K562 (cell line): ENCODE data around the gene CXorf65. TPM values are rescaled to one million over a fixed set of nuclear protein-coding genes. Genes with fewer than 3 reads are reported as not detected.
A peak's percentile ranks its signal among the peaks of the same experiment; 100 is the strongest.

Experiments
- C11orf30 ChIP-seq: fragments of 450-650 bp; IDR thresholded peaks from 2 replicates; pipeline ENCODE4 v1.6.1; 2016; ENCODE audit warnings: low read depth, mild to moderate bottlenecking
- CREB1 ChIP-seq, 2 experiments: sonication (generic) in 1 of 2; formaldehyde crosslinking in 1 of 2; IDR thresholded peaks; 2 replicates each; pipeline versions ENCODE4 v1.6.1 to v1.8.0; 2012 to 2022; ENCODE audit warnings: inconsistent platforms in 1 of 2, mild to moderate bottlenecking in 1 of 2, missing genetic modification reagents in 1 of 2, moderate library complexity in 1 of 2
- ETS2 ChIP-seq: IDR thresholded peaks from 2 replicates; pipeline ENCODE4 v1.6.1; 2016; ENCODE audit warnings: borderline replicate concordance, missing genetic modification characterization, mild to moderate bottlenecking, moderate library complexity, missing compliant biosample characterization; ENCODE audit not compliant: poor library complexity, severe bottlenecking
- EWSR1 ChIP-seq: fragments of 450-650 bp; IDR thresholded peaks from 2 replicates; pipeline ENCODE4 v1.6.1; 2018; ENCODE audit warnings: borderline replicate concordance, mild to moderate bottlenecking, low read depth, moderate library complexity; ENCODE audit not compliant: partially characterized antibody
- GABPB1 ChIP-seq: sonication (generic); formaldehyde crosslinking; IDR thresholded peaks from 2 replicates; pipeline ENCODE4 v1.8.0; 2022; ENCODE audit warnings: mild to moderate bottlenecking, missing genetic modification reagents
- KDM5B ChIP-seq: fragments of 200-600 bp; sonication (generic); IDR thresholded peaks from 2 replicates; pipeline ENCODE4 v1.6.1; 2012; ENCODE audit warnings: low read depth, mild to moderate bottlenecking, moderate library complexity, low read length, control low read depth, inconsistent platforms; ENCODE audit not compliant: insufficient replicate concordance
- KLF13 ChIP-seq: fragments of 450-650 bp; IDR thresholded peaks from 2 replicates; pipeline ENCODE4 v1.6.1; 2016; ENCODE audit warnings: missing genetic modification characterization, low read depth, mild to moderate bottlenecking, missing compliant biosample characterization, moderate library complexity, borderline replicate concordance
- MXI1 ChIP-seq: IDR thresholded peaks from 2 replicates; pipeline ENCODE4 v1.6.1; 2011; ENCODE audit warnings: low read depth, mild to moderate bottlenecking, improper control_type of control experiment, low read length
- NFXL1 ChIP-seq: fragments of 450-650 bp; formaldehyde crosslinking; IDR thresholded peaks from 2 replicates; pipeline ENCODE4 v1.4.0; 2021; ENCODE audit warnings: mild to moderate bottlenecking
- NRF1 ChIP-seq, 2 experiments: fragments of 450-650 bp; IDR thresholded peaks in 1 of 2; conservative IDR thresholded peaks in 1 of 2; 2 replicates each; pipeline ENCODE4 v1.6.1; 2014; ENCODE audit warnings: mild to moderate bottlenecking in 2 of 2
- SLC30A9 ChIP-seq: fragments of 250-450 bp; sonication (Bioruptor Pico); IDR thresholded peaks from 2 replicates; pipeline ENCODE4 v1.8.0; 2022; ENCODE audit warnings: mild to moderate bottlenecking, moderate library complexity
- SNRNP70 ChIP-seq: fragments of 200-400 bp; formaldehyde crosslinking; optimal IDR thresholded peaks from 2 replicates; pipeline ENCODE3; 2017; ENCODE audit warnings: low read depth, low read length
- TBP ChIP-seq: optimal IDR thresholded peaks from 2 replicates; pipeline ENCODE3; 2011; ENCODE audit warnings: low read depth, low read length, improper control_type of control experiment
- TGIF2 ChIP-seq: sonication (generic); formaldehyde crosslinking; IDR thresholded peaks from 2 replicates; pipeline ENCODE4 v1.8.1; 2022; ENCODE audit warnings: mild to moderate bottlenecking, missing genetic modification reagents, moderate library complexity
- YY1 ChIP-seq, 3 experiments: IDR thresholded peaks; 2 replicates each; pipeline ENCODE4 v1.6.1; 2011; ENCODE audit warnings: low read length in 2 of 3, mild to moderate bottlenecking in 2 of 3, moderate library complexity in 2 of 3, borderline replicate concordance in 1 of 3, control low read depth in 1 of 3, low read depth in 1 of 3; ENCODE audit not compliant: insufficient read depth in 3 of 3, insufficient replicate concordance in 2 of 3, control insufficient read depth in 1 of 3, insufficient read length in 1 of 3; ENCODE audit errors: extremely low read depth in 1 of 3
- ZNF146 ChIP-seq: IDR thresholded peaks from one replicate; pipeline ENCODE4 v1.6.1; 2018; ENCODE audit warnings: missing compliant biosample characterization; ENCODE audit not compliant: unreplicated experiment
- ZNF263 ChIP-seq: sonication (generic); formaldehyde crosslinking; IDR thresholded peaks from 2 replicates; pipeline ENCODE4 v1.8.0; 2022; ENCODE audit warnings: mild to moderate bottlenecking, missing genetic modification reagents, borderline replicate concordance
- ZNF316 ChIP-seq: fragments of 450-650 bp; IDR thresholded peaks from 2 replicates; pipeline ENCODE4 v1.6.1; 2016
- ZNF668 ChIP-seq: fragments of 250-450 bp; sonication (Bioruptor Pico); IDR thresholded peaks from 2 replicates; pipeline ENCODE4 v1.8.0; 2022; ENCODE audit warnings: mild to moderate bottlenecking, inconsistent platforms
- ZNF695 ChIP-seq: fragments of 450-650 bp; formaldehyde crosslinking; IDR thresholded peaks from 2 replicates; pipeline ENCODE4 v1.4.0; 2020; ENCODE audit warnings: mild to moderate bottlenecking, moderate library complexity
- ZNF699 ChIP-seq: fragments of 250-450 bp; sonication (Bioruptor Pico); IDR thresholded peaks from 2 replicates; pipeline ENCODE4 v1.8.0; 2021; ENCODE audit warnings: mild to moderate bottlenecking, moderate library complexity; ENCODE audit not compliant: insufficient replicate concordance
- polyA plus RNA-seq, 8 experiments: library from polyadenylated mRNA; depleted of rRNA in 4 of 8; stranded (reverse) in 5 of 8; unstranded in 3 of 8; fragments of >200 nt; fragmentation: Nextera tagmentation in 2 of 8; fragmentation: Illumina TruSeq in 1 of 8; extraction: Ambion mirVana in 2 of 8; extraction: Trizol in 1 of 8; gene quantifications; 2 replicates each; pipeline versions ENCODE4 v1.2.1 to v1.2.3, GENCODE V29; 2011 to 2014; ENCODE audit warnings: inconsistent platforms in 1 of 8, missing spikeins in 1 of 8
- total RNA-seq, 7 experiments: library from RNA; depleted of rRNA in 6 of 7; stranded (reverse); fragments of >200 nt in 6 of 7; fragmentation: Illumina TruSeq in 2 of 7; extraction: Trizol in 2 of 7; gene quantifications; 2 replicates each; pipeline versions ENCODE4 v1.2.1 to v1.2.3, GENCODE V29; 2011 to 2021; ENCODE audit warnings: low replicate concordance in 1 of 7
- TF ChIP-seq, protein P1 (sequence below): sonication (generic); formaldehyde crosslinking; IDR thresholded peaks from 2 replicates; pipeline ENCODE4 v1.8.1; 2022; ENCODE audit warnings: missing genetic modification reagents
- TF ChIP-seq, protein P2 (sequence below): fragments of 250-450 bp; sonication (Bioruptor Pico); IDR thresholded peaks from 2 replicates; pipeline ENCODE4 v1.4.0; 2020; ENCODE audit warnings: mild to moderate bottlenecking, moderate library complexity, borderline replicate concordance

Gene CXorf65
- total and polyA plus RNA-seq, 9 of the 15 experiments (the other 6 are each of a cell fraction or from before 2014, with no cell fraction given) = 1.4 to 8.4 (median 2.9) TPM

DNA sequence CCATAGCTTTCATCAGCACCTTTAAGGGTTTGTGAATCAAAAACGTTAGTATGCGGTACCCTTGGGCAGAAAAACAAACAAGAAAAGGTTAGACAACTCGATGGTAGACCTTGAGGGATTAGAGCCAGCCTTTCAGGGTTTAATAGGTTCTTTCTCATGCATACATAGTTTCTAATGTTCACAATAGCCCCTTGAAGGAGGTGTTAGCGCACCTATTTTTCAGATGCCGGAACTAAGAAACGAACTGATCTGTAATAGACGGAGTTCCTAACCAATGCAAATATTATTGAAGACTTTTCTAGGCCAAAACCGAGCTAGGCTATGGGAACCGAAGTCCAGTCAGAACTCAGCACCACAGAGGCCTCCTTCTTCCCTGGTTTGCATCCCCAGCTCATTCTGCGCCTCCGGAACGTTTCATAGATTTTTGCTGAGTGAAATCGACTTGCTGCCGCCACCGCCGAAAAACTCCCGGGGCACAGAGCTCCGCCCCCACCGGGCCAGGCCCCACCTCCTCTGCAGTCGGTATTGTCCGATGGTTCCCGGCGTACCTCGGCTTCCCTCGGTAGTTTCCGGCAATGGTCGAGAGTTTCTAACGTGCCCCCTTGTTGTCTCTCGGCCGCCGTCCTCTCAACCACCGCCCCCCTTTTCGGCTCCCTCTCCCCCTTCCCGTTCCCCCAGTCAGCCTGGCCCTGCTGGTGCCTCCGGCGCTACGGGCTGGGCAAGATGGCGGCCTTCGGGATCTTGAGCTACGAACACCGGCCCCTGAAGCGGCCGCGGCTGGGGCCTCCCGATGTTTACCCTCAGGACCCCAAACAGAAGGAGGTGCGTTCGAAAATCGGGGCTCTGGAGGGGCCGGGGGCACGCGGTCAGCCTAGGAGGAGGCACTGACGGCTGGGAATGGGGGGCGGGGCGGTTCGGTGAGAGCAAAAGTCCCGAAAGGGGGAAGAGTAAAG, 11.8 kb upstream of the CXorf65 start, which contains the start of gene MED12 (continued):
- TF ChIP-seq ZNF699 (CRISPR knock-in tag) (no peak), TBP (peak; percentile 75), TGIF2 (CRISPR knock-in tag) (no peak), SLC30A9 (no peak), CREB1 (IDR thresholded peaks at IDR 0.05) (no peak), CREB1 (CRISPR knock-in tag; IDR thresholded peaks at IDR 0.05) (no peak), EWSR1 (no peak), NFXL1 (no peak), ZNF263 (no peak), KLF13 (tag) (no peak), ZNF695 (CRISPR knock-in tag) (no peak), KDM5B (peak; percentile 48), ZNF668 (CRISPR knock-in tag) (no peak), ETS2 (no peak), ZNF146 (CRISPR knock-in tag) (no peak), GABPB1 (CRISPR knock-in tag) (0 out of 2 replicates have a peak, but pooled peaks have one; percentile 32), NRF1 (conservative IDR thresholded peaks at IDR 0.05 in 1 of 2, IDR thresholded peaks at IDR 0.05 in 1 of 2) (0 out of 4 replicates have a peak, but pooled peaks of 1 of the 2 experiments have one; percentile 20), SNRNP70 (no peak), MXI1 (no peak), C11orf30 (peak; percentile 10; the same call in 1 of the 2 replicates), ZNF316 (no peak), YY1 (IDR thresholded peaks at IDR 0.05; ENCODE audit: borderline replicate concordance in 1 of 3, control insufficient read depth in 1 of 3, extremely low read depth in 1 of 3, insufficient read depth in 3 of 3, insufficient read length in 1 of 3, insufficient replicate concordance in 2 of 3, low read depth in 1 of 3, low read length in 2 of 3) (peak; percentile 47 to 90 (median 82))
- TF ChIP-seq, protein P1, sequence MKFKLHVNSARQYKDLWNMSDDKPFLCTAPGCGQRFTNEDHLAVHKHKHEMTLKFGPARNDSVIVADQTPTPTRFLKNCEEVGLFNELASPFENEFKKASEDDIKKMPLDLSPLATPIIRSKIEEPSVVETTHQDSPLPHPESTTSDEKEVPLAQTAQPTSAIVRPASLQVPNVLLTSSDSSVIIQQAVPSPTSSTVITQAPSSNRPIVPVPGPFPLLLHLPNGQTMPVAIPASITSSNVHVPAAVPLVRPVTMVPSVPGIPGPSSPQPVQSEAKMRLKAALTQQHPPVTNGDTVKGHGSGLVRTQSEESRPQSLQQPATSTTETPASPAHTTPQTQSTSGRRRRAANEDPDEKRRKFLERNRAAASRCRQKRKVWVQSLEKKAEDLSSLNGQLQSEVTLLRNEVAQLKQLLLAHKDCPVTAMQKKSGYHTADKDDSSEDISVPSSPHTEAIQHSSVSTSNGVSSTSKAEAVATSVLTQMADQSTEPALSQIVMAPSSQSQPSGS (CRISPR knock-in tag) = no peak
- TF ChIP-seq, protein P2, sequence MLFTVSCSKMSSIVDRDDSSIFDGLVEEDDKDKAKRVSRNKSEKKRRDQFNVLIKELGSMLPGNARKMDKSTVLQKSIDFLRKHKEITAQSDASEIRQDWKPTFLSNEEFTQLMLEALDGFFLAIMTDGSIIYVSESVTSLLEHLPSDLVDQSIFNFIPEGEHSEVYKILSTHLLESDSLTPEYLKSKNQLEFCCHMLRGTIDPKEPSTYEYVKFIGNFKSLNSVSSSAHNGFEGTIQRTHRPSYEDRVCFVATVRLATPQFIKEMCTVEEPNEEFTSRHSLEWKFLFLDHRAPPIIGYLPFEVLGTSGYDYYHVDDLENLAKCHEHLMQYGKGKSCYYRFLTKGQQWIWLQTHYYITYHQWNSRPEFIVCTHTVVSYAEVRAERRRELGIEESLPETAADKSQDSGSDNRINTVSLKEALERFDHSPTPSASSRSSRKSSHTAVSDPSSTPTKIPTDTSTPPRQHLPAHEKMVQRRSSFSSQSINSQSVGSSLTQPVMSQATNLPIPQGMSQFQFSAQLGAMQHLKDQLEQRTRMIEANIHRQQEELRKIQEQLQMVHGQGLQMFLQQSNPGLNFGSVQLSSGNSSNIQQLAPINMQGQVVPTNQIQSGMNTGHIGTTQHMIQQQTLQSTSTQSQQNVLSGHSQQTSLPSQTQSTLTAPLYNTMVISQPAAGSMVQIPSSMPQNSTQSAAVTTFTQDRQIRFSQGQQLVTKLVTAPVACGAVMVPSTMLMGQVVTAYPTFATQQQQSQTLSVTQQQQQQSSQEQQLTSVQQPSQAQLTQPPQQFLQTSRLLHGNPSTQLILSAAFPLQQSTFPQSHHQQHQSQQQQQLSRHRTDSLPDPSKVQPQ (CRISPR knock-in tag) = no peak
